Activated T-helper 1 cell treated with anti-CD3 and anti-CD28 coated beads, Interleukin-12 subunit alpha, Interleukin-12 subunit beta, Interleukin-2, Interleukin-4 antibody, amounts not matched to agents 30 ng/mL and 10 ng/mL and 1 ng/mL, durations not matched to agents 14 hours and 24 hours and 36 hours (primary cell): Measurements from ENCODE around the gene FAM174B. TPM values are rescaled to one million over a fixed set of nuclear protein-coding genes. Genes with fewer than 3 reads are reported as not detected.

ENCODE experiments used
- DNase-seq: peaks from one replicate; pipeline ENCODE4 v3.0.0; 2021; ENCODE audit warnings: low spot score
- H3K27ac Mint-ChIP-seq: one replicate; pipeline ENCODE4 v1.8.0; 2021; ENCODE audit warnings: mild to moderate bottlenecking, mixed read lengths
- H3K27me3 Mint-ChIP-seq: one replicate; pipeline ENCODE4 v1.8.0; 2022; ENCODE audit warnings: mild to moderate bottlenecking, moderate library complexity, mixed read lengths; ENCODE audit not compliant: insufficient read depth
- H3K36me3 Mint-ChIP-seq: one replicate; pipeline ENCODE4 v1.8.0; 2021; ENCODE audit warnings: low read depth, mixed read lengths
- H3K4me1 Mint-ChIP-seq: one replicate; pipeline ENCODE4 v1.8.0; 2021; ENCODE audit warnings: low read depth, mixed read lengths
- H3K4me3 Mint-ChIP-seq: one replicate; pipeline ENCODE4 v1.8.0; 2021; ENCODE audit warnings: mild to moderate bottlenecking, moderate library complexity, mixed read lengths
- H3K9me3 Mint-ChIP-seq: one replicate; pipeline ENCODE4 v1.8.0; 2021; ENCODE audit warnings: mixed read lengths
- intact Hi-C: fragments of 100-400 bp; cut with micrococcal nuclease; formaldehyde crosslinking; loops from one replicate; pipeline ENCODE4 v1.15.1; 2024
- total RNA-seq: library from RNA; stranded (reverse); gene quantifications from 2 replicates; pipeline ENCODE4 v1.2.3, GENCODE V29; 2022

The FAM174B gene
- total RNA-seq, 1 donor from 2014 or later: 2.0 TPM

GRCh38 chr15:92645731-92646130 is 9.8 kb downstream of the FAM174B start:
- Mint-ChIP-seq H3K27me3 (peaks cover 4% of the 10 kb centered on the region), H3K9me3 (peaks cover under 1% of the 10 kb centered on the region), H3K36me3 (no peaks in the 10 kb centered on the region), H3K4me3 (no peak overlapping the region), H3K27ac (no peak overlapping the region), H3K4me1 (no peaks in the 10 kb centered on the region)
- intact Hi-C loops: no loop called here
- no peak for DNase-seq

DNA sequence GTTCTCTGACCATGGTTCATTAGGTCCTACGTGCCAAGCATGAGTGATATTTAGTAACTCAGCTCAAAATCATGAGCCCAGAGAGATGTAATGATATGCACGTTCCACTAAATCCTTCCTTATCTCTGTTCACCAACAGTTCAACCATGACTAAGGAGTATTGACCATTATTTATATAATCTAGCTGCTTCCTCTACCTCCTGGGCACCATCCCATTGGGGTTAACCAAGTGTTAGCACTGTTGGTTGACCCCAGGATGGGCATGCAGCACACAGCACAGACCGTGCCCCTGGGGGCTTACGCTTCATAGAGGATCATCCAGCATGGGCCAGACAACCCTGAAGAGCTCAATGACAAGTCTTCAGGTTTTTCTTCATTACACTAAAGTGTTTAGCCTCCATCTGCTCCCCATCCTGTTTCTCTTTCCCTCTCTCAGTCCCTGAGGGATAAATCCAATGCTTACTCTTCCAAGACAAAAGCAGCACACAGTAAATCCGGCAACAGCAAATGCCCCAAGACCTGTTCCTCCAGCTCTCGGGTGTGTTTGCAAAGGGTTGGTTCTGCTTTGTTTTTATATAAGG is 10.4 kb downstream of the FAM174B start:
- intact Hi-C loops: no loop called here
- no peak overlapping the region for H3K4me3 Mint-ChIP-seq
- H3K9me3 Mint-ChIP-seq: no peaks in the 10 kb centered on the region
- H3K4me1 Mint-ChIP-seq: no peaks in the 10 kb centered on the region
- no peak for DNase-seq
- no peaks in the 10 kb centered on the region for H3K36me3 Mint-ChIP-seq
- no peak overlapping the region for H3K27ac Mint-ChIP-seq
- H3K27me3 Mint-ChIP-seq: peaks cover 4% of the 10 kb centered on the region

DNA sequence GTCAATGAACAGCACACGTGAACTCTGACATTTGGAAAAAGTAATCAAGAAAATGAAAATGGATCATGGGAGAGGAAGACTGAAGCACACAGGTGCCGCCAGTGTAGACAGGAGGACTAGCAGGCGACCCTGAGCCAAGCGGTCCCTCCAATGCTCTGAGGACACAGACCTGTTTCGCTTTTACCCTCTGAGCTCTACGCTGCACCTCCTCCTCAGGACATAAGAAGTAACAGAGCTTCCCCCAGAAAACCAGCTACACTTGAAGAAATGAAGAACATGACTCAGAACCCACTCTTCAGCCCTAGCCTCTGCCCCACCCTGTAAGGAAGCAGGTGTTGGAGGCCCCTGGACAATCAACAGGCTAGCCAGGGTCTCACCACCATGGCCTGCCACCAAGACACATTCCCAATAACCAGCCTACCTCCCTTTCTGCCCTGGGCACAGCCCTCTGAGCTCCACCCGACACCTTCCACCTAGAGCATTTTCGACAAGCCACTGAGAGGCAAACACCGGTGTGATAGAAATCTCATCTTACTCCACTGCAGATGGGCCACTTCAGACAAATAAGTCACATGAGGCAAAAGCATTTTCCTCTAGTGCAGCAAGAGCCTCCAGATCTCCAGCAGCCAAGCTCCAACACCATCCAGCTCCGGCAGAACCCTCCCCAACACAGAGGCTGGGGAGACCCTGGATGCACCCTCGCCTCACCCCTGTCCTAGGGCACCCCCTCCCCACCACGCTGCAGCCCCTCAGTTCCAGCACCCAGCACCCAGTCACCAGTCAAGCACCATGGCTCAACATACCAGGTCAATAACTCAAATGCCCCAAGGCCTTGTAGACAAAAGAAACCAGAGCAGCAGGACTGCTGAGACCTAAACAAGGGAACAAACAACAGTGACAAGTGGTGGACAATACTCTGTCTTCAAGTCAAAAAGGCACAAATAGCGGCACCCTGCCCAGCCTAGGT is 11.4 kb downstream of the FAM174B start:
- H3K27ac Mint-ChIP-seq: no peak overlapping the region
- H3K27me3 Mint-ChIP-seq: peaks cover 4% of the 10 kb centered on the region
- no peaks in the 10 kb centered on the region for H3K4me1 Mint-ChIP-seq
- no peak for DNase-seq
- no peaks in the 10 kb centered on the region for H3K9me3 Mint-ChIP-seq
- no peak overlapping the region for H3K4me3 Mint-ChIP-seq
- no peaks in the 10 kb centered on the region for H3K36me3 Mint-ChIP-seq
- intact Hi-C loops: no loop called here

DNA sequence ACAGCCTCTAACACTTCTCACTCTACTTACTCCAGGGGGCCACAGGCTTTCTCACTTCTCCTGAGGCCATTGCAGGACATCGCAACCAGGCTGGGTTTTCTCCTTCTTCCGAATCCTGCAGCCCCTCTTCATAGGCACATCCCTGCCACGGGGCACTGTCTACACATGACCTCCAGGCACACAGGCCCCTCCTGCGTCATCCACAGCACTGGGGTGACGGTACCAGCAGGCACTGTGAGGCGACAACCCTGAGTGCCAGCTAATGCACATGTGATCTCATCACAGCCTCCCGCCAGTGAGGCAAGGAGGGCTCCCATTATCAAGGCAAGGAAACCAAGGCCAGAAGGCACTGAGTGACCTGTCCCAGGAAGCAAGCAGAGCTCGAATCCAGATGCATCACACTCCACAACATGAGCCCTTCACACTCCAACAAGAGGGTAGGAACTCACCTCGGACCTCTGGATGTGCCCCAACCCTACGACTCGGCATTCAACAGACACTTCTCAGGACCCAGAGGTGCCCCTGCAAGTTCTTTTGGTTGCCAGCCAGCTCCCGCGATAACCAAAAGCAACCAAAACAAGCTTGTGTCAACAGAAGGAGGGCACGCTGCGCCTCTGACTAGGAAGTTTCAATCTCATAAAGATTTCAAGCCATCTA is 16.7 kb downstream of the FAM174B start:
- DNase-seq: no peak
- peaks cover 2% of the 10 kb centered on the region for H3K27me3 Mint-ChIP-seq
- no peak overlapping the region for H3K4me3 Mint-ChIP-seq
- no peak overlapping the region for H3K27ac Mint-ChIP-seq
- intact Hi-C loops: no loop called here
- H3K9me3 Mint-ChIP-seq: no peaks in the 10 kb centered on the region
- H3K4me1 Mint-ChIP-seq: peaks cover 5% of the 10 kb centered on the region
- H3K36me3 Mint-ChIP-seq: no peaks in the 10 kb centered on the region

GRCh38 chr15:92638291-92638708 is 17.3 kb downstream of the FAM174B start:
- no peak for DNase-seq
- H3K4me3 Mint-ChIP-seq: no peak overlapping the region
- intact Hi-C loops: no loop called here
- peaks cover 5% of the 10 kb centered on the region for H3K4me1 Mint-ChIP-seq
- no peaks in the 10 kb centered on the region for H3K9me3 Mint-ChIP-seq
- no peaks in the 10 kb centered on the region for H3K36me3 Mint-ChIP-seq
- no peak overlapping the region for H3K27ac Mint-ChIP-seq
- peaks cover 4% of the 10 kb centered on the region for H3K27me3 Mint-ChIP-seq

GRCh38 chr15:92637626-92638025 is 17.9 kb downstream of the FAM174B start:
- Mint-ChIP-seq H3K36me3 (no peaks in the 10 kb centered on the region), H3K9me3 (no peaks in the 10 kb centered on the region), H3K4me3 (no peak overlapping the region), H3K27ac (no peak overlapping the region), H3K27me3 (peaks cover 4% of the 10 kb centered on the region), H3K4me1 (peaks cover 5% of the 10 kb centered on the region)
- no peak for DNase-seq
- intact Hi-C loops: no loop called here

GRCh38 chr15:92636908-92637481 is 18.6 kb downstream of the FAM174B start:
- no peak for DNase-seq
- intact Hi-C loops: no loop called here
- Mint-ChIP-seq H3K36me3 (no peaks in the 10 kb centered on the region), H3K9me3 (no peaks in the 10 kb centered on the region), H3K4me3 (no peak overlapping the region), H3K4me1 (peaks cover 5% of the 10 kb centered on the region), H3K27me3 (peaks cover 4% of the 10 kb centered on the region), H3K27ac (no peak overlapping the region)

GRCh38 chr15:92636401-92636907 is 19.1 kb downstream of the FAM174B start:
- H3K9me3 Mint-ChIP-seq: no peaks in the 10 kb centered on the region
- no peak overlapping the region for H3K4me3 Mint-ChIP-seq
- no peak for DNase-seq
- no peak overlapping the region for H3K27ac Mint-ChIP-seq
- no peaks in the 10 kb centered on the region for H3K36me3 Mint-ChIP-seq
- peaks cover 3% of the 10 kb centered on the region for H3K27me3 Mint-ChIP-seq
- intact Hi-C loops: no loop called here
- peaks cover 5% of the 10 kb centered on the region for H3K4me1 Mint-ChIP-seq

DNA sequence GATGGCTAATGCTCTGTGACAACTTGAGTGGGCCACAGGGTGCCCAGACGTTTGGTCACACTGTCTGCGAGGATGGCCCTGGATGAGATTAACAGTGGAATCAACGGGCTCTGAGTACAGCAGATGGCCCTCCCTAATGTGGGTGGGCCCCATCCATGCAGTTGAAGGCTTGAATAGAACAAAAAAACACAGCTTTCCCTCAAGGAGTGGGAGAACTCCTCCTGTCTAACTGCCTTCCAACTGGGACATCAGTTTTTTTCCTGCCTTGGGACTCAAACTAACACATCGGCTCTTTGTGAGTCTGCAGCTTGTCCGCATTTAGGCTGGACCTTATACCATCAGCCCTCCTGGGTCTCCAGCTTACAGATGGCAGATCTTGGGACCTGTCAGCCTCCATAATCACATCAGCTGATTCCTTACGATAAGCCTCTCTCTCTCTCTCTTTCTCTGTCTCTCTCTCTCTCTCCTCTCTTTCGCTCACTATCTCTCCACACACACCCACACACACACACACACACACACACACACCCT is 20.8 kb downstream of the FAM174B start:
- intact Hi-C loops: no loop called here
- Mint-ChIP-seq H3K27me3 (peaks cover 3% of the 10 kb centered on the region), H3K36me3 (no peaks in the 10 kb centered on the region), H3K4me3 (no peak overlapping the region), H3K9me3 (no peaks in the 10 kb centered on the region), H3K27ac (no peak overlapping the region), H3K4me1 (peaks cover 5% of the 10 kb centered on the region)
- no peak for DNase-seq

GRCh38 chr15:92634060-92634459 is 21.5 kb downstream of the FAM174B start:
- DNase-seq: no peak
- Mint-ChIP-seq H3K4me1 (peaks cover 5% of the 10 kb centered on the region), H3K27ac (no peak overlapping the region), H3K36me3 (no peaks in the 10 kb centered on the region), H3K4me3 (no peak overlapping the region), H3K27me3 (peaks cover 3% of the 10 kb centered on the region), H3K9me3 (no peaks in the 10 kb centered on the region)
- intact Hi-C loops: no loop called here

- intact Hi-C loops: no loop called here
- DNase-seq: no peak
These were observed 22.2 kb downstream of the FAM174B start for GRCh38 chr15:92633418-92633817.

GRCh38 chr15:92633001-92633400 is 22.6 kb downstream of the FAM174B start:
- Mint-ChIP-seq H3K27me3 (peaks cover 3% of the 10 kb centered on the region), H3K9me3 (no peaks in the 10 kb centered on the region)

More at GRCh38 chr15:92633418-92633817, 22.2 kb downstream of the FAM174B start:
- no peaks in the 10 kb centered on the region for H3K9me3 Mint-ChIP-seq
- H3K36me3 Mint-ChIP-seq: no peaks in the 10 kb centered on the region
- no peak overlapping the region for H3K4me3 Mint-ChIP-seq
- peaks cover 5% of the 10 kb centered on the region for H3K4me1 Mint-ChIP-seq
- no peak overlapping the region for H3K27ac Mint-ChIP-seq
- peaks cover 3% of the 10 kb centered on the region for H3K27me3 Mint-ChIP-seq

More at GRCh38 chr15:92633001-92633400, 22.6 kb downstream of the FAM174B start:
- intact Hi-C loops: no loop called here
- Mint-ChIP-seq H3K4me3 (no peak overlapping the region), H3K36me3 (no peaks in the 10 kb centered on the region), H3K4me1 (peaks cover 5% of the 10 kb centered on the region), H3K27ac (no peak overlapping the region)
- no peak for DNase-seq
